H9 (cell line): ENCODE data around the gene C1orf115. TPM values are rescaled to one million over a fixed set of nuclear protein-coding genes. Genes with fewer than 3 reads are reported as not detected.

Experiments used
- DNase-seq: peaks from one replicate; pipeline ENCODE4 v3.0.0-alpha.2; 2017
- H2AFZ ChIP-seq: one replicate; pipeline ENCODE4 v1.6.1; 2013; ENCODE audit warnings: mild to moderate bottlenecking, low read length, control low read depth, moderate library complexity
- H2AK5ac ChIP-seq: 2 replicates; pipeline ENCODE4 v1.6.1; 2013; ENCODE audit warnings: low read length, control low read depth, mixed read lengths; ENCODE audit not compliant: insufficient read length
- H2BK120ac ChIP-seq: one replicate; pipeline ENCODE4 v1.6.1; 2013; ENCODE audit warnings: low read depth, mild to moderate bottlenecking, low read length, control low read depth, inconsistent platforms; ENCODE audit not compliant: poor library complexity, severe bottlenecking
- H2BK12ac ChIP-seq: 2 replicates; pipeline ENCODE4 v1.6.1; 2013; ENCODE audit warnings: low read length, control low read depth, mixed read lengths, low read depth; ENCODE audit not compliant: insufficient read length
- H2BK15ac ChIP-seq: 2 replicates; pipeline ENCODE4 v1.6.1; 2013; ENCODE audit warnings: low read depth, low read length, control low read depth
- H2BK20ac ChIP-seq: one replicate; pipeline ENCODE4 v1.6.1; 2013; ENCODE audit warnings: low read depth, mild to moderate bottlenecking, low read length, control low read depth, inconsistent platforms; ENCODE audit not compliant: poor library complexity, severe bottlenecking
- H2BK5ac ChIP-seq: 2 replicates; pipeline ENCODE4 v1.6.1; 2013; ENCODE audit warnings: low read length, control low read depth, mixed read lengths; ENCODE audit not compliant: insufficient read length
- H3K14ac ChIP-seq: 2 replicates; pipeline ENCODE4 v1.6.1; 2013; ENCODE audit warnings: low read length, control low read depth; ENCODE audit not compliant: insufficient read depth
- H3K18ac ChIP-seq: 2 replicates; pipeline ENCODE4 v1.6.1; 2013; ENCODE audit warnings: low read depth, mild to moderate bottlenecking, mixed read lengths, low read length, control low read depth; ENCODE audit not compliant: insufficient read length
- H3K23ac ChIP-seq: 2 replicates; pipeline ENCODE4 v1.6.1; 2013; ENCODE audit warnings: low read length, control low read depth, mixed read lengths, low read depth; ENCODE audit not compliant: insufficient read length
- H3K23me2 ChIP-seq: 2 replicates; pipeline ENCODE4 v1.6.1; 2013; ENCODE audit warnings: low read depth, mild to moderate bottlenecking, mixed read lengths, low read length, control low read depth; ENCODE audit not compliant: insufficient read length, poor library complexity, severe bottlenecking
- H3K27ac ChIP-seq: 2 replicates; pipeline ENCODE4 v1.5.1; 2013; ENCODE audit warnings: low read length, control low read depth, mixed read lengths, low read depth; ENCODE audit not compliant: insufficient read length
- H3K27me3 ChIP-seq: 2 replicates; pipeline ENCODE4 v1.6.1; 2013; ENCODE audit warnings: low read length, control low read depth, inconsistent platforms; ENCODE audit not compliant: insufficient read depth
- H3K4ac ChIP-seq: 2 replicates; pipeline ENCODE4 v1.6.1; 2013; ENCODE audit warnings: low read depth, mild to moderate bottlenecking, control low read depth, inconsistent platforms, low read length, moderate library complexity
- H3K4me1 ChIP-seq: 2 replicates; pipeline ENCODE4 v1.6.1; 2013; ENCODE audit warnings: low read length, control low read depth, inconsistent platforms; ENCODE audit not compliant: insufficient read depth
- H3K4me2 ChIP-seq: 2 replicates; pipeline ENCODE4 v1.6.1; 2013; ENCODE audit warnings: low read length, control low read depth, mixed read lengths; ENCODE audit not compliant: insufficient read length, insufficient read depth
- H3K56ac ChIP-seq: 2 replicates; pipeline ENCODE4 v1.6.1; 2013; ENCODE audit warnings: low read depth, mild to moderate bottlenecking, mixed read lengths, low read length, control low read depth; ENCODE audit not compliant: insufficient read length
- H3K79me1 ChIP-seq: 2 replicates; pipeline ENCODE4 v1.6.1; 2013; ENCODE audit warnings: low read depth, mild to moderate bottlenecking, moderate library complexity, low read length, control low read depth, inconsistent platforms; ENCODE audit not compliant: insufficient read depth, poor library complexity, severe bottlenecking
- H3K79me2 ChIP-seq: 2 replicates; pipeline ENCODE4 v1.6.1; 2013; ENCODE audit warnings: low read length, control low read depth, inconsistent platforms; ENCODE audit not compliant: insufficient read depth
- H3K9ac ChIP-seq: 2 replicates; pipeline ENCODE4 v1.6.1; 2013; ENCODE audit warnings: low read length, control low read depth, mixed read lengths; ENCODE audit not compliant: insufficient read length; ENCODE audit errors: extremely low read depth
- H3K9me3 ChIP-seq: one replicate; pipeline ENCODE4 v1.6.1; 2013; ENCODE audit warnings: low read depth, low read length, inconsistent platforms; ENCODE audit not compliant: control insufficient read depth
- H3T11ph ChIP-seq: one replicate; pipeline ENCODE4 v1.6.1; 2013; ENCODE audit warnings: mild to moderate bottlenecking, low read length, control low read depth, inconsistent platforms
- H4K20me1 ChIP-seq: one replicate; pipeline ENCODE4 v1.6.1; 2013; ENCODE audit not compliant: control insufficient read depth, insufficient read length, insufficient read depth
- H4K5ac ChIP-seq: 2 replicates; pipeline ENCODE4 v1.6.1; 2013; ENCODE audit warnings: low read depth, mild to moderate bottlenecking, mixed read lengths, low read length, control low read depth; ENCODE audit not compliant: insufficient read length
- H4K8ac ChIP-seq: replicated peaks from 2 replicates; pipeline ENCODE4 v1.6.1; 2013; ENCODE audit warnings: low read length, control low read depth, mixed read lengths, low read depth; ENCODE audit not compliant: insufficient read length
- H4K91ac ChIP-seq: 2 replicates; pipeline ENCODE4 v1.6.1; 2013; ENCODE audit warnings: low read depth, mild to moderate bottlenecking, moderate library complexity, mixed read lengths, low read length, control low read depth; ENCODE audit not compliant: insufficient read length
- H3K27ac Mint-ChIP-seq, 3 experiments: 2 replicates in 2 of 3; 3 replicates in 1 of 3; pipeline ENCODE4 v1.8.0; 2020 to 2021; ENCODE audit warnings: mixed read lengths in 3 of 3, mild to moderate bottlenecking in 1 of 3, moderate library complexity in 1 of 3
- H3K27me3 Mint-ChIP-seq: 2 replicates; pipeline ENCODE4 v1.8.0; 2021; ENCODE audit warnings: low read depth, mild to moderate bottlenecking, moderate library complexity, mixed read lengths
- H3K36me3 Mint-ChIP-seq, 3 experiments: 2 replicates in 2 of 3; 3 replicates in 1 of 3; pipeline ENCODE4 v1.8.0; 2020 to 2021; ENCODE audit warnings: low read depth in 3 of 3, mixed read lengths in 3 of 3; ENCODE audit not compliant: insufficient read depth in 1 of 3
- H3K4me1 Mint-ChIP-seq, 2 experiments: 2 replicates each; pipeline ENCODE4 v1.8.0; 2020; ENCODE audit warnings: mixed read lengths in 2 of 2
- H3K4me3 Mint-ChIP-seq, 2 experiments: 2 replicates in 1 of 2; 3 replicates in 1 of 2; pipeline ENCODE4 v1.8.0; 2020 to 2021; ENCODE audit warnings: mild to moderate bottlenecking in 2 of 2, mixed read lengths in 2 of 2, moderate library complexity in 1 of 2
- H3K9me3 Mint-ChIP-seq, 2 experiments: 2 replicates in 1 of 2; 3 replicates in 1 of 2; pipeline ENCODE4 v1.8.0; 2020; ENCODE audit warnings: mild to moderate bottlenecking in 2 of 2, mixed read lengths in 2 of 2, moderate library complexity in 1 of 2
- WGBS: extraction: QIAGEN DNeasy Blood & Tissue Kit; methylation state at CpG from one replicate; pipeline ENCODE4 v1.1.7; 2013; ENCODE audit warnings: missing lambda C conversion rate, low lambda C conversion rate, mixed read lengths; ENCODE audit not compliant: insufficient read length; ENCODE audit errors: extremely low coverage; 5-methylcytosine and 5-hydroxymethylcytosine counted together
- long read RNA-seq: library from polyadenylated mRNA; unstranded; transcript quantifications from one replicate; pipeline ENCODE4 v2.0.0, GENCODE V29; 2020
- total RNA-seq: library from RNA; stranded (reverse); gene quantifications from 2 replicates; pipeline ENCODE4 v1.2.1, GENCODE V29; 2021
- TF ChIP-seq, protein P1 (sequence below): fragments of 200-600 bp; sonication (generic); conservative IDR thresholded peaks from 3 replicates; pipeline ENCODE4 v1.8.0; 2021; ENCODE audit warnings: antibody characterized with exemption, mild to moderate bottlenecking

Gene C1orf115, protein sequence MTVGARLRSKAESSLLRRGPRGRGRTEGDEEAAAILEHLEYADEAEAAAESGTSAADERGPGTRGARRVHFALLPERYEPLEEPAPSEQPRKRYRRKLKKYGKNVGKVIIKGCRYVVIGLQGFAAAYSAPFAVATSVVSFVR
- total RNA-seq: 6.0 and 7.3 TPM in 2 replicates
- long read RNA-seq, partial matches to known transcripts: 2 of 3 reads
- long read RNA-seq, other reads (novel, unspliced or antisense): 1 of 3 reads

DNA sequence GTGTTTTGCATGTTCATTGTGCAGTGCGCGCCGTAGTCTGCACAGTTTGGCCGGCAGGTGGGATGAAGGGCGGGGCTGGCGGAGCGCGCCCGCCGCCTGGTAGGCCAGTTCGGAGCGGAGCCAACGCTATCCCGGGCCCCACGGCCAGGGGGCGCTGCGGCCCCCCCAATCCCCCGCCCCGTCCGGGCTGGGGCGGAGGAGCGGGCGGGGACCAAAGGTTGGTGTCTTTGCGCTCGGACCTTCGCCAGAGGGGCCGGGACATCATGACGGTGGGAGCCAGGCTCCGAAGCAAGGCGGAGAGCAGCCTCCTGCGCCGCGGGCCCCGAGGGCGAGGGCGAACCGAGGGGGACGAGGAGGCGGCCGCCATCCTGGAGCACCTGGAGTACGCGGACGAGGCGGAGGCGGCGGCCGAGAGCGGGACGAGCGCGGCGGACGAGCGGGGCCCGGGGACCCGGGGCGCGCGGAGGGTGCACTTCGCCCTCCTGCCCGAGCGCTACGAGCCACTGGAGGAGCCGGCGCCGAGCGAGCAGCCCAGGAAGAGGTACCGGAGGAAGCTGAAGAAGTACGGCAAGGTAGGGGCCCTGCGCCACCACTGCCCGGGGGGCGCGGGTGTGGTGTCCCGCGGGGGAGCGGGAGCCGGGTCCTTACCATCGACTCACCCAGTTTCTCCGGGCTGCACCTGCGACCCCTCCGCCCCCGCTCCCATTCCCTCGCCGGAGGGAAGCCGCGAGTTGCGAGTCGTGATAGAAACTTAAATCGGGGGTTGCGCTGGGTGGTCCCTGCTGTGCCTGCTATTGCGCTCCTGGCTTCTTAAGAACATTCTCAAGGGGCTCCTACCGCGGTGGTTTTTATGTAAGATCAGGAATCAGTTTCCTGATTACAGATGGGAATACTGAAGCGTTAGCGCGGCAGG is at the start of gene C1orf115:
TSS of gene C1orf115 (plus strand) at position 224 of the 913 bp plus-strand sequence. CDS start at position 264, 40 bp downstream.
- H3K56ac ChIP-seq: no peak within 1 kb of the TSS
- H3K23me2 ChIP-seq: peaks cover 10% of the 10 kb centered on the region
- no peaks in the 10 kb centered on the region for H3K79me2 ChIP-seq
- H4K5ac ChIP-seq: no peak within 1 kb of the TSS
- H4K20me1 ChIP-seq: no peaks in the 10 kb centered on the region
- H4K91ac ChIP-seq: no peak within 1 kb of the TSS
- no peak within 1 kb of the TSS for H3K27ac ChIP-seq
- Mint-ChIP-seq H3K4me3 (peak within 1 kb of the TSS; percentile 89 to 93), H3K36me3 (no peaks in the 10 kb centered on the region), H3K27me3 (peaks cover 41% of the 10 kb centered on the region), H3K9me3 (no peaks in the 10 kb centered on the region), H3K27ac (no peak within 1 kb of the TSS; a peak in 1 of 7 replicates), H3K4me1 (peaks cover 15 to 17% of the 10 kb centered on the region in 2 experiments)
- no peak within 1 kb of the TSS for H2BK20ac ChIP-seq
- no peak within 1 kb of the TSS for H3K9ac ChIP-seq
- peak within 1 kb of the TSS; percentile 31 for H3K18ac ChIP-seq
- H2BK5ac ChIP-seq: no peak within 1 kb of the TSS
- no peaks in the 10 kb centered on the region for H3K4me1 ChIP-seq
- no peaks in the 10 kb centered on the region for H3K9me3 ChIP-seq
- peak; percentile 87 for DNase-seq
- TF ChIP-seq, protein P1, sequence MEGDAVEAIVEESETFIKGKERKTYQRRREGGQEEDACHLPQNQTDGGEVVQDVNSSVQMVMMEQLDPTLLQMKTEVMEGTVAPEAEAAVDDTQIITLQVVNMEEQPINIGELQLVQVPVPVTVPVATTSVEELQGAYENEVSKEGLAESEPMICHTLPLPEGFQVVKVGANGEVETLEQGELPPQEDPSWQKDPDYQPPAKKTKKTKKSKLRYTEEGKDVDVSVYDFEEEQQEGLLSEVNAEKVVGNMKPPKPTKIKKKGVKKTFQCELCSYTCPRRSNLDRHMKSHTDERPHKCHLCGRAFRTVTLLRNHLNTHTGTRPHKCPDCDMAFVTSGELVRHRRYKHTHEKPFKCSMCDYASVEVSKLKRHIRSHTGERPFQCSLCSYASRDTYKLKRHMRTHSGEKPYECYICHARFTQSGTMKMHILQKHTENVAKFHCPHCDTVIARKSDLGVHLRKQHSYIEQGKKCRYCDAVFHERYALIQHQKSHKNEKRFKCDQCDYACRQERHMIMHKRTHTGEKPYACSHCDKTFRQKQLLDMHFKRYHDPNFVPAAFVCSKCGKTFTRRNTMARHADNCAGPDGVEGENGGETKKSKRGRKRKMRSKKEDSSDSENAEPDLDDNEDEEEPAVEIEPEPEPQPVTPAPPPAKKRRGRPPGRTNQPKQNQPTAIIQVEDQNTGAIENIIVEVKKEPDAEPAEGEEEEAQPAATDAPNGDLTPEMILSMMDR: peak; percentile 100
- H3T11ph ChIP-seq: no peak within 1 kb of the TSS
- H2BK120ac ChIP-seq: no peak within 1 kb of the TSS
- no peak within 1 kb of the TSS for H2BK12ac ChIP-seq
- no peak within 1 kb of the TSS for H2BK15ac ChIP-seq
- H3K23ac ChIP-seq: no peak within 1 kb of the TSS
- peaks cover 8% of the 10 kb centered on the region for H3K27me3 ChIP-seq
- peak within 1 kb of the TSS; percentile 32 for H2AFZ ChIP-seq
- no peak within 1 kb of the TSS for H4K8ac ChIP-seq
- H2AK5ac ChIP-seq: no peak within 1 kb of the TSS
- no CpG with 5 or more reads among the region's 96 CpGs for WGBS
- H3K79me1 ChIP-seq: no peaks in the 10 kb centered on the region
- H3K4ac ChIP-seq: no peak within 1 kb of the TSS
- peak within 1 kb of the TSS; percentile 82 for H3K4me2 ChIP-seq
- 0 out of 2 replicates have a peak within 1 kb of the TSS, but pooled peaks have one; percentile 17 for H3K14ac ChIP-seq
